LNCaP clone FGC (cell line): ENCODE measurements around the gene ACOX3.

Experiments used
- DNase-seq: peaks from one replicate; pipeline ENCODE4 v3.0.0-alpha.2; 2011; ENCODE audit warnings: low read depth
- H3K4me3 ChIP-seq: 2 replicates; pipeline ENCODE4 v1.5.1; 2011; ENCODE audit warnings: mild to moderate bottlenecking, low read depth, low read length, control low read depth
- TF ChIP-seq, protein P1 (sequence below): IDR thresholded peaks from 2 replicates; pipeline ENCODE4 v1.5.1; 2012; ENCODE audit warnings: mild to moderate bottlenecking; ENCODE audit not compliant: control insufficient read depth, insufficient read depth; ENCODE audit errors: extremely low read depth

The ACOX3 gene

DNA sequence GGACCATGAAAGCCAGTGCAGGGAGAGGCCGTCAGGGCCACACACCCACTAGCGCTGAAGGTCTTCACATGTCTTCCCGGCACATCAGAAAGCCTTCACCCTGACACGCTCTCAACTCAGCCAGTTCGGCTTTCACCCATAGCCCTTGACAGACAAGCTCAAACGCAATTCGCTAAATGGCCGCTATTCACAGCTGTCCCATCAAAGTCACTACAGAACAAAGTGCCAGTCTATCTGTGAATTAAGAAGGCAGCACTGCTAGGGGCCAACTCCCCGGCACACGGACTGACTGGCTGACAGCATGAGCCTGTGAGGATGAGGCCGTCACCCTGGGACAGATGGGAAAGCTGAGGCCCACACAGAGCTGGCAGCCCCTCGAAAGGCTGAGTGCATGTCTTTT is 45.7 kb downstream of the ACOX3 start:
- H3K4me3 ChIP-seq: no peak overlapping the region
- DNase-seq: no peak
- TF ChIP-seq, protein P1, sequence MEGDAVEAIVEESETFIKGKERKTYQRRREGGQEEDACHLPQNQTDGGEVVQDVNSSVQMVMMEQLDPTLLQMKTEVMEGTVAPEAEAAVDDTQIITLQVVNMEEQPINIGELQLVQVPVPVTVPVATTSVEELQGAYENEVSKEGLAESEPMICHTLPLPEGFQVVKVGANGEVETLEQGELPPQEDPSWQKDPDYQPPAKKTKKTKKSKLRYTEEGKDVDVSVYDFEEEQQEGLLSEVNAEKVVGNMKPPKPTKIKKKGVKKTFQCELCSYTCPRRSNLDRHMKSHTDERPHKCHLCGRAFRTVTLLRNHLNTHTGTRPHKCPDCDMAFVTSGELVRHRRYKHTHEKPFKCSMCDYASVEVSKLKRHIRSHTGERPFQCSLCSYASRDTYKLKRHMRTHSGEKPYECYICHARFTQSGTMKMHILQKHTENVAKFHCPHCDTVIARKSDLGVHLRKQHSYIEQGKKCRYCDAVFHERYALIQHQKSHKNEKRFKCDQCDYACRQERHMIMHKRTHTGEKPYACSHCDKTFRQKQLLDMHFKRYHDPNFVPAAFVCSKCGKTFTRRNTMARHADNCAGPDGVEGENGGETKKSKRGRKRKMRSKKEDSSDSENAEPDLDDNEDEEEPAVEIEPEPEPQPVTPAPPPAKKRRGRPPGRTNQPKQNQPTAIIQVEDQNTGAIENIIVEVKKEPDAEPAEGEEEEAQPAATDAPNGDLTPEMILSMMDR: no peak

DNA sequence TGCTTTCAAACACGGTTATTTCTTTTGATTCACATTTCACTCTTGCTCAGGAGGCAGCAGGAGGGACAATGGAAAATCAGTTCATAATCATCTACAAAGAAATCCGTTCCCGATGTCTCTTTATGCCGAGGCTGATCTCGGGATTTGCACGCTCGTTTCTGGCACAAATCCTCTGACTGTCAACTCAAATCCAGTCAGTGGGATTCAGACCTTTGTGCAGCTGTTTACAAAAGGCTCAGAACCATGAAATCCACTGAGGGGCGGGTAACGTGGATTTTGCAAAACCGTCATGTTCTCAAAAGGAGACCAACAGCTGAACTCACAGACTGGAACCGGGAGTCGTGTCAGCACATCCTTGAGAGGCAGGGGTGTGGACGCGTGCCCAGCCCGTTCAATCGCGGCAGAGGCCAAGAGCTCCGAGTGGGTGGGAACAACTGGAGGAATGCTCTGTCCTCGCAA is 46.4 kb downstream of the ACOX3 start:
- DNase-seq: no peak
- TF ChIP-seq, protein P1: no peak
- H3K4me3 ChIP-seq: no peak overlapping the region

DNA sequence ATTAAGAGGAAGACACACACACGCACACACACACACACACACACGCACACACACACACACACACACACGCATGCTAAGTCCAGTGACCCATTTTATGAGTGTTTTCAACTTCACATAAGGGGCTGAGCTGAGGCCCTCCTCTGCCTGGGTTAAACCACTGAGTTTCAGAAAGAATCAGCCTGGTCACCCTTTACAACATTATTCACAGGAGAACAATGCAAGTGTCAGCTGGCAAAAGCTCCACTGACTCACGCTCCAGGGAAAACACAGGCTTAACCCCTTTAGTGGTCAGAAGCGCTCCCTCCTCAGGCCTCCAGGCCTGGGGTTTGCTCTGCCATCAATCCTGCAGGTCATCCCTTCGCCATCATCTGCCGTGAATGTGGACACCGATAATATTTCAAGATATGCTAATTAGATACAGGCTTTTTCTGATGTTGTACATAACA is 46.9 kb downstream of the ACOX3 start:
- H3K4me3 ChIP-seq: no peak overlapping the region
- DNase-seq: no peak
- TF ChIP-seq, protein P1: no peak

DNA sequence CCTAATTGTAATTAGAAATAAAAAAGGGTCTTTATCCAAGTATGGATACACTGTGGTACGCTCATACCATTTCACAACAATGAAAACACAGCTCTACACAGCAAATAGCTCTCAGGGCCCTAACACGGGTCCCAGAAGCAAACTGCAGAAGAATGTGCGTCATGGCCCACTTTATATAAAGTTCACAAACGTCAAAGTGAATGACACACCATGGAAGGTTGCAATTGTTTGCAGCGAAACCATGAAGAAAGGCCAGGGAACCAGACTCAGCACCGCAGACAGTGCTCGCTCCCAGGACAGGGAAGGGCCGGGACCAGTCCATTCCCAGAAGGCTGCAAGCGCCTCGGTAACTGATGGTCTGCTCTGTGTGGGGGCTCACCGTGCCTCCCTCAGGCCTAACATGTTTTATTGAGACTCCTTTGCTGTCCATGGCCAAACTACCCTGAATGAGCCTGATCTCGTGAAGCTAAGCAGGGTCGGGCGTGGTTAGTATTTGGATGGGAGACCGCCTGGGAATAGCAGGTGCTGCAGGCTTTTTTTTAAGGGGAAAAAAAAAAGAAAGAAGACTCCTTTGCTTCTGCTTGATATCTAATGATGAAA is 47.8 kb downstream of the ACOX3 start:
- DNase-seq: no peak
- H3K4me3 ChIP-seq: no peak overlapping the region
- TF ChIP-seq, protein P1: no peak

DNA sequence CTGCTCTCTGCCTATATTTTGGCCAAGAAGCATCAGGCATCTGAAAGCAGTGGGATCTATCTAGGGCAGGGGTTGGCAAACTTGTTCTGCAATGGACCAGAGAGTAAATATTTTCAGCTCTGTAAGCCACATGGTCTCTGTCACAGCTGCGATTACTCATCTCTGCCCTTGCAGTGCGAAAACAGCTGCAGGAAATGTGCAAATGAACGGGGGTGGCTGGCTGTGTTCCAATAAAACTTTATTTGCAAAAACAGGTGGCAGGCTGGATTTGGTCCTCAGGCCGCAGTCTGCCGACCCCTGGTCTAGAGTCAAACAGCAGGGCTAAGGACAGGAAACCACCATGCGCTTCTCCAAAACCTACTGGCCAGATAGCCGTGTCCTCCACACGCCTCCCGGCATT is 48.6 kb downstream of the ACOX3 start:
- DNase-seq: no peak
- TF ChIP-seq, protein P1: no peak
- H3K4me3 ChIP-seq: no peak overlapping the region

DNA sequence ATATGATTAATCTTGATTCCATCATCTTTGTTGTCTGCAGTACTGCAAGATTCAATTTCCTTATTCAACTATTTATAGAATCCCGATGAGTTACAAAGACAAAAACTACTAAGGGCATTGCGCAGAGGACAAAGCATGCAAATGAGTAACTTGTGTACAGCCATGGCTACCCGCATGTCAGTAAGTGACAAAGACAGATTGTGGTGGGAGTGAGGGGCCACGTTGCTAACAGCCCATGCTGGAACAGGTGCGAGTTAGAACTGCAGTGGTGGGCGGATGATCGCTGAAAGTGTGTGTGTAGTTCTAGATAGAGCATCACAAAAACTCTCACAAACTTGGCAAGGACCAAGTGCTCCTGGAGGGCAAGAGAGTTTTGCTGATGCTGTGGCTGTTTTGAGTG is 49.5 kb downstream of the ACOX3 start:
- no peak overlapping the region for H3K4me3 ChIP-seq
- DNase-seq: no peak
- TF ChIP-seq, protein P1: no peak

DNA sequence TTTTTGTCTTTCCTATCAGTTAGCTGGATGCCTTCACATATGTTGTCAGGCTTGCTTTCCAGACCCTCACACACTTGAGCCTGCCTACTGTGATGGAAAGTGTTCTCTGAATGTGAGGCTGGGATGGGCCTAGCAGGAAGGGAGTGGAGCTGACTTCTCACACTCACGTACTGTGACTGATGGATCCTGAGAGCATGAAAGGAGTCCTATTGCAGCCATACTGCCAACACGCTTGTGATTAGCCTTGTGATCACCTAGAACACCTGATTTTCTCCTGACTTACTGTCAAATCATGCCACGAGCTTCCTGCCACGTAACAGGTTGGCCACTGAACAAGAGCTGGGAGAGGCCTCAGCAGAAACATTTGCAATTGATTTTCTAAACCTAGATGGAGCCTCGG is 49.9 kb downstream of the ACOX3 start:
- H3K4me3 ChIP-seq: no peak overlapping the region
- TF ChIP-seq, protein P1: no peak
- no peak for DNase-seq
